HEK293T (cell line): Measurements from ENCODE around the gene CHDH.

Source experiments
- CTCF ChIA-PET: fragments of 350-600 bp; formaldehyde crosslinking; extraction: SDS; loops from one replicate; lab custom pipeline; 2021; ENCODE audit warnings: antibody characterized with exemption, inconsistent platforms; lab: Yijun Ruan, JAX
- POLR2A ChIA-PET: fragments of 350-600 bp; formaldehyde crosslinking; extraction: SDS; loops from one replicate; lab custom pipeline; 2020; ENCODE audit warnings: antibody characterized with exemption, inconsistent platforms; lab: Yijun Ruan, JAX
- DNase-seq: peaks from one replicate; pipeline ENCODE4 v3.0.0; 2012; ENCODE audit warnings: mixed read lengths; ENCODE audit errors: extremely low spot score
- ARNT ChIP-seq: fragments of 450-650 bp; IDR thresholded peaks from 2 replicates; pipeline ENCODE4 v1.6.1; 2017; ENCODE audit warnings: mild to moderate bottlenecking
- BHLHE40 ChIP-seq: fragments of 450-650 bp; IDR thresholded peaks from 2 replicates; pipeline ENCODE4 v1.6.1; 2016; ENCODE audit warnings: mild to moderate bottlenecking, moderate library complexity, borderline replicate concordance
- CTBP1 ChIP-seq: fragments of 450-650 bp; IDR thresholded peaks from 2 replicates; pipeline ENCODE4 v1.6.1; 2016; ENCODE audit warnings: borderline replicate concordance
- ELF4 ChIP-seq: fragments of 450-650 bp; IDR thresholded peaks from 2 replicates; pipeline ENCODE4 v1.6.1; 2017; ENCODE audit warnings: antibody characterized with exemption
- FOXA1 ChIP-seq: fragments of 450-650 bp; IDR thresholded peaks from 2 replicates; pipeline ENCODE4 v1.6.1; 2016; ENCODE audit warnings: mild to moderate bottlenecking
- FOXK2 ChIP-seq: fragments of 450-650 bp; IDR thresholded peaks from 2 replicates; pipeline ENCODE4 v1.6.1; 2016; ENCODE audit warnings: mild to moderate bottlenecking
- FOXM1 ChIP-seq: fragments of 450-650 bp; IDR thresholded peaks from 2 replicates; pipeline ENCODE4 v1.6.1; 2017; ENCODE audit warnings: mild to moderate bottlenecking, borderline replicate concordance
- HDGF ChIP-seq: fragments of 450-650 bp; IDR thresholded peaks from 2 replicates; pipeline ENCODE4 v1.6.1; 2017; ENCODE audit warnings: antibody characterized with exemption, borderline replicate concordance
- L3MBTL2 ChIP-seq: fragments of 450-650 bp; conservative IDR thresholded peaks from 2 replicates; pipeline ENCODE4 v1.6.1; 2016; ENCODE audit warnings: mild to moderate bottlenecking
- LEF1 ChIP-seq: fragments of 450-650 bp; IDR thresholded peaks from 2 replicates; pipeline ENCODE4 v1.6.1; 2017; ENCODE audit warnings: mild to moderate bottlenecking, borderline replicate concordance
- NFRKB ChIP-seq: fragments of 450-650 bp; IDR thresholded peaks from 2 replicates; pipeline ENCODE4 v1.6.1; 2016; ENCODE audit warnings: mild to moderate bottlenecking, moderate library complexity
- SP1 ChIP-seq: fragments of 450-650 bp; IDR thresholded peaks from 2 replicates; pipeline ENCODE4 v1.6.1; 2017
- SUZ12 ChIP-seq: fragments of 450-650 bp; IDR thresholded peaks from 2 replicates; pipeline ENCODE4 v1.6.1; 2016; ENCODE audit warnings: mild to moderate bottlenecking
- TARDBP ChIP-seq: fragments of 450-650 bp; IDR thresholded peaks from 2 replicates; pipeline ENCODE4 v1.6.1; 2016
- ZNF384 ChIP-seq: fragments of 450-650 bp; IDR thresholded peaks from 2 replicates; pipeline ENCODE4 v1.6.1; 2016
- TF ChIP-seq, protein P1 (sequence below): fragments of 450-650 bp; IDR thresholded peaks from 2 replicates; pipeline ENCODE4 v1.6.1; 2016

CHDH gene

DNA sequence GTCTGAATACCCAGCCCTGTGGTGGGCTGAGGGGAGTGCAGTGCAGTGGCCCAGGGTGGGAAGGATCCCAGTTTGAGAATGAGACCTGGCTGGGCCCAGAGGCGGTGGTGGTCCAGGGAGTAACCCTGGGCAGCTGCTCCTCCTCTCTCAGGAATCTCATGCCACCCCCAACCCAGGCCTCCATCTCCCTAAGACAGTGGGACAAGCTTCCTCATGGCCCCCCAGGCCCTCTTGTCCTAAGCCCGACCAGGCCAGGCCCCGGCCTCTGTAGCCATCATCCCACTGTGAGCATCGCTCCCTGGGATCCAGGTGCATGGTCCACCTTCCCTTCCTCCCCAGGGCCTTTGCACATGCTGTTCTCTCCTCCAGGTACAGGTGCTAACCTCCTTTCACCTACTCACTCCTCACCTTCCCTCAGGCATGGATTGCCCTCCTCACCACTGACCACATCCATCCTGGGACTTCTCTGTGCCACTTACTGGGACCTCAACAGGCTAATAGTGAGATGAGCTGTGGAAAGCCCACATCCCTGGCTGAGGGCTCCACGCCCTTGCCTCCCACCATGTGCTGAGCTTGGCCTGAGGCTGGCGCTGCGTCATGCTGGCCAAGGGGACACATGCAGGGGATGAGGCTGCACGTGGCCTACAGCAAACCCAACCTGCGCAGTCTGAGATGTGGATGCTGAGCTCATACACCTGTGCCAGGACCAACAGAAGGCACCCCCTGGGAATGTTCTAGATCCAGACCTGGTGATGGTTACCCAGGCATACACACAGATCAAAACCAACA is 9.9 kb downstream of the CHDH start:
- TF ChIP-seq FOXA1 (no peak), HDGF (no peak), FOXM1 (no peak), ARNT (no peak), TARDBP (no peak), ELF4 (no peak), ZNF384 (no peak), BHLHE40 (no peak), LEF1 (no peak), CTBP1 (no peak), NFRKB (no peak), SP1 (no peak), SUZ12 (no peak), L3MBTL2 (no peak)
- TF ChIP-seq, protein P1, sequence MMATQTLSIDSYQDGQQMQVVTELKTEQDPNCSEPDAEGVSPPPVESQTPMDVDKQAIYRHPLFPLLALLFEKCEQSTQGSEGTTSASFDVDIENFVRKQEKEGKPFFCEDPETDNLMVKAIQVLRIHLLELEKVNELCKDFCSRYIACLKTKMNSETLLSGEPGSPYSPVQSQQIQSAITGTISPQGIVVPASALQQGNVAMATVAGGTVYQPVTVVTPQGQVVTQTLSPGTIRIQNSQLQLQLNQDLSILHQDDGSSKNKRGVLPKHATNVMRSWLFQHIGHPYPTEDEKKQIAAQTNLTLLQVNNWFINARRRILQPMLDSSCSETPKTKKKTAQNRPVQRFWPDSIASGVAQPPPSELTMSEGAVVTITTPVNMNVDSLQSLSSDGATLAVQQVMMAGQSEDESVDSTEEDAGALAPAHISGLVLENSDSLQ: no peak
- ChIA-PET POLR2A (interaction anchor here (1.0 kb wide), 1 partner anchor 9 kb away, joined by 7 read pairs; no protein-coding TSS in a partner anchor), CTCF (no interaction called here)
- DNase-seq: no peak

DNA sequence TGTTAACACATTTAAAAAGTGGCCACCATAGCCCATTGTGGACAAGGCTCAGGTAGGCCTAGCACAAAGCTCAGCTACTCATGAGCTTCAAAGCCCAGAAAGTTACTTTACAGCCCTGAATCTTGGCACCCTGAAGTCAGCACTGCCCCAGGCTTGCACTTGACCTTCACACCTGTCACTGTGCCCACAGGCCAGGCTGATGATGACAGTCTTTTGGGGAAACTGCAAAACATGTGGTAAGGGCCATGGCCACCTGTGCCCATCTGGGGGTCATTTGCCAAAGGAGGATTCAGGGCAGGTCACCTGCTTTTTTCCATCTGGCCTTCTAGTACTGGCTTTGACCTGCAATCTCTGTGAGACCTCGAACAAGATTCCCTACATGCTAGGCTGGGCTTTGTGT is 11.0 kb downstream of the CHDH start:
- DNase-seq: no peak
- CTCF ChIA-PET: no interaction called here
- TF ChIP-seq FOXA1 (no peak), LEF1 (no peak), SUZ12 (no peak), NFRKB (no peak), SP1 (no peak), ELF4 (no peak), FOXK2 (no peak), TARDBP (no peak), HDGF (no peak), ARNT (no peak), CTBP1 (no peak), ZNF384 (no peak), L3MBTL2 (no peak), BHLHE40 (no peak), FOXM1 (no peak)
- TF ChIP-seq, protein P1: no peak
- POLR2A ChIA-PET: interaction anchor here (1.3 kb wide), 1 partner anchor 10 kb away, joined by 3 read pairs; no protein-coding TSS in a partner anchor

DNA sequence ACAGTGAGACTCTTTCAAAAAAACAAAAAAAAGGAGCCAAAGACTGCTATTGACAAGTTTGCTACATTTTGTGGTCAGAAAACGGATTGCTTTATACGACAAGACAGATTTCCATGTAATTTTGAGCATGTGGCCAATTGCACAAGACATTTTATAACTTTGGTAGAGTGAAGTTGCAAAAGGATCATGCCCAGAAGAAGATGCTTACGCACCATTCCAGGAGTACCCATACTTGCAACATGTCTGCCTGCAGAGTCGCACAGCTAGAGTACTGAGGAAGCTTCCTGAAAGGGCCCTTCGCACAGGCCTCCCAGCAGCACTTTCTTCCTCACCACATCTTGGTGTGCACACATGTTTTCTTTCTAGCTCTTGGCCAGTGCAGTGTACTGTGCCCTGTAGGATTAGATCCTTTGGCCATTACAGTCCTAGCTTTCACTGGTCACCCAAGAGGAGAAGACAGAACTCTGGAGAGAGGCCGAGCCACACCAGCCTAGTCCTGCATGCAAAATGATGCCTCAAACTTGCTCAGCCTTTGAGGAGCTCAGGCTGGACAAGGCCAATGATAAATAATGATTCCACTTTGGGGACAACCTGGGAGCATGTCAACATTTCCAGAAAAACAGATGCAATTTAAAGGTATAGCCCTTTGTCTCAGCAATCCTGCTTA is 11.7 kb downstream of the CHDH start:
- ChIA-PET CTCF (no interaction called here), POLR2A (interaction anchor here (1.3 kb wide), 1 partner anchor 11 kb away, joined by 3 read pairs; no protein-coding TSS in a partner anchor)
- no peak for DNase-seq
- TF ChIP-seq CTBP1 (no peak), ZNF384 (no peak), TARDBP (no peak), LEF1 (no peak), BHLHE40 (no peak), FOXM1 (no peak)

DNA sequence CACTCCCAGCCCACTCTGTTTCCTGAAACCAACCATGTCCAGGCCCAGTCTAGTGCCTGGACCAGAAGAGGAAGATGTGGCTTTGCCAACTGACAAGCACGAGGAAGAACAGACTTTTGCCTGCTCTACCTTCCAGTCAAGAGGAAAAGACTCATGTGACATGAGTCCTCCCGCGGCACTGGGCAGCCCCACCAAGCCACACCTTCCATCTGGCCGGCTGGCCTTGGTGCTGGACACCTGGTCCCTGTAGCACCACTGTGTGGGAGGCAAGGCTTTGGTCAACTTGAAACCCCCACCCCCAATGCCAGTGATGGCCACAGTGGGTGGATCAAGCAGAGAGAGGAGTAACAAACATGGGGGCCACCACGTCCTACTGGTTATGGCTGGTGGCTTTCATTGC is 12.5 kb downstream of the CHDH start:
- ChIA-PET CTCF (no interaction called here), POLR2A (no interaction called here)
- no peak for DNase-seq
- TF ChIP-seq SUZ12 (no peak), ARNT (no peak), BHLHE40 (no peak), ELF4 (no peak), LEF1 (no peak), ZNF384 (no peak)

DNA sequence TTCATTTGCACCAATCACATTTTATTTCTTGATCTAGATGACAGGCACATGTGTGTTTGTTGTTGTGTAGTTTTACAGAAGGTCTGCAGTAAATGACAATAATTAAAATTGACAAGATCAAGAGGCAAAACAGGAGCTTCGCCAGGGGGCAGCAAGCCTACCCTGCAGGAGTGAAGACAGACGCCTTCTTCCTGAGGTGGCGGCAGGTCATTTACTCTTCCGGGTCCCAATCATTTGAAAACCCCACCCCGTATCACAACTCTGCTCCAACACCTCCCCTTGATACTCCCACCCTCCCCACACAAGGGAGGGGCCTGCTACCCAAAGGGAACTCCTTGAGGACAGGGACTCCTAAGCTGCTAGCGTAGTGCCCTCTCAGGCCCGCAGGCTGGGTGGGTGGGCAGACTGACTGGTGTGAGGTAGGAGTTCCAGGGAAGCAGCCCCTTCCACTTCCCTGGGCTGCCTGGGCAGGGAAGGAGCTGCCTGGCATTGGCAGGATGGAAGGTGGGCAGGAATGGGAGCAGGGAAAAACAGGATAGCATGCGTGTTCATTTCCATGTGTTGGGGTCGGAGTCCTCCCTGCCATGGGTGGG is 13.1 kb downstream of the CHDH start:
- DNase-seq: no peak
- CTCF ChIA-PET: no interaction called here
- TF ChIP-seq ARNT (no peak), ZNF384 (no peak), LEF1 (no peak), BHLHE40 (no peak), SP1 (no peak), FOXK2 (no peak), HDGF (no peak), CTBP1 (no peak), NFRKB (no peak), SUZ12 (no peak), FOXM1 (no peak), FOXA1 (no peak), L3MBTL2 (no peak), ELF4 (no peak), TARDBP (no peak)
- TF ChIP-seq, protein P1: no peak
- POLR2A ChIA-PET: interaction anchor here (0.6 kb wide), 1 partner anchor 1117 kb away, joined by 3 read pairs; no protein-coding TSS in a partner anchor
